ENCODE data around the gene TSSK3.
"Not testable (repeated sequence)": the region's sequence is repeated elsewhere in the genome, so short reads cannot be mapped to it uniquely, and the experiment has no call there.

TSSK3 gene

DNA sequence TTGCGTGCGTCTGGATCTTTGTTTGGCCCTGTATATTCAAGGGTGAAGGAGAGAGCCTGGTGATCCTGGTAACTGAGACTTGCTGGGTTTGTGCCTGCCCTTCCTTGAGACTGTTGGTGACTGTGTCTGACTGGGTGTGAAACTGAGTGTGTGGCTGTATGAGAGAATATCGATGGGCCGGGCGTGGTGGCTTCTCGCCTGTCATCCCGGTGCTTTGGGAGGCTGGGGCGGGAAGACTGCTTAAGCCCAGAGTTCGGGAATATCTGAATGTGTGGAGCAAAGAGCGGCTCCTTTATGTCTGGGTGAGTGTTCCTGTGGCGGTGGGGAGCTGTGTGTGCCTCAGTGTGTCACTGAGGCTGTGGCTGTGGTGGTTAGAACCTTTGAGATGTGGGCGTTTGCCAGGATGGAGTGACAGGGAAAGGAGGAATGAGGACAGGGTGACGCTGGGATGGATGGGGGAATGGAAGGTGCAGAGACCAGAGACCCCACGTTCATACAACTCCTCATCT is 23.6 kb upstream of the TSSK3 start:
- DNase-seq (ENCODE audit: low read depth in 2 of 2), result no peak

DNA sequence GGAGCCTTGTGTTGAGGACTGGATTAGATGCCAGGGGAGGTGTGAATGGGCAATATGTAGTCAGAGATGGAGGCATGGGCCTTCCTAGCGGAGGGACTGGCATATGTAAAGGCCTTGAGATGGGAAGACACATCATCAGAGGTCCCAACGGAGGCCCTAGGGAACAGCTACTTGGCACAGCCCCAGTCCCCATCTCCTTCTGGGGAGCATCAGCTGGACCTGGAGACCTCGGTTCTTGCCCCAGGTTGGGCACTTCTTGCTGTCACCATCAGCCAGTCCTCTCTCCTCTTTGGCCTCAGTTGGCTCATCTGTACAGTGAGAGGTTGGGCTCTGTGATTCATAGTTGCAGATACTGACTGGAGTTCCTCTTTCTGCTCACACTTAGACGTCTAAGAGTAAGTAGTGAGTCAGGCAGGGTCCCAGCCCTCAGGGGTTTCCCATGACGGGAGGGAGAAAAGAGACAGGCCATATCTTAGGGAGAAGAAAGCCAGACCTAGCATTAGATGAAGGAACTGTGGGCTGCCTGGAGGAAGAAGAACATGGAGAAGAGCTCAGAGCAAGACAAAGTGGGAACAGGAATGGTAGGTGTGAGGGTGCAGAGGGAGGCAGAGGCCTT is 22.9 kb upstream of the TSSK3 start:
- no peak for DNase-seq (ENCODE audit: low read depth in 2 of 2)

DNA sequence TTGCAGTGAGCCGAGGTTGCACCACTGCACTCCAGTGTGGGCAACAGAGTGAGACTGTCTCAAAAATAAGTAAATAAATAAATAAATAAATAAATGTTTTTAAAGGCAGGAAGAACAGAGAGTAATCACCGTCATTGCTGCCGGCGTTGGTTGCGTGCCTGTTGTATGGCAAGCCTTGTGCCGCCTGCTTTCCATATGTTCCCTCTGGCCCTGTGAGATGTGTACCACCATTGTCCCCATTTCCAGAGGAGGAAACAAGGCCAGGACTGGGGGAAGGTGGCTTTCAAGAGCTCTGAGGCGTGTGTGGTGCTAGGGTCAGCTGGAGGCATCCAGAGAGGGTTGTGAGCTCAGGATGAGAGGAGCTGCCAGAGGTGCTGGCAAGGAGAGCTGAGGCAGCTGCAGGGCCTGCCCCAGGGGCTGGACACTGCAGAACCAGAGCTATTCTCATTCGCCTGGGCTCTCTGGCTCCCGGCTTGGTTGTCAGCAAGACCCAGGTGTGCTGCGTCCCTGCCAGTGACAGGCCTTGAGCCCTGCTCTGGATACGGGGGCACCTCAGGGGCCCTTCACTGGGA is 21.1 kb upstream of the TSSK3 start:
- DNase-seq (ENCODE audit: low read depth in 2 of 2), result no peak

- no peak for DNase-seq (ENCODE audit: low read depth in 2 of 2)
These were observed 20.4 kb upstream of the TSSK3 start for GRCh38 chr1:32341971-32342370.

DNA sequence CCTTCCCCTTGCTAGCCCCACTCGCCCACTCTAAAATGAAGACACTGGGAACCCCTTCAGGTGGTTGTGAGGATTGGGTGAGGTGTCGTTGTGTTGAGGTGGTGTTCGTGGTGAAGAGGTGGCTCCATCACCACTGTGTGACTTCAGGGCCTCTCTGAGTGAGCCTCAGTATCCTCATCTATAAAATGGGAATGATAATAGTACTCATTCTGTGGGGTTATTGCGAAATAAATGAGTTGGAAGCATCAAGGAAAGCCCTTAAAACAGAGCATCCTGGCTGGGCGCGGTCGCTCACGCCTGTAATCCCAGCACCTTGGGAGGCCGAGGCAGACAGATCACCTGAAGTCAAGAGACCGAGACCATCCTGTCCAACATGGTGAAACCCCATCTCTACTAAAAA is 19.6 kb upstream of the TSSK3 start:
- DNase-seq (ENCODE audit: low read depth in 2 of 2), result no peak

GRCh38 chr1:32345289-32345827 is 17.0 kb upstream of the TSSK3 start:
- DNase-seq (ENCODE audit: low read depth in 2 of 2), result no peak

DNA sequence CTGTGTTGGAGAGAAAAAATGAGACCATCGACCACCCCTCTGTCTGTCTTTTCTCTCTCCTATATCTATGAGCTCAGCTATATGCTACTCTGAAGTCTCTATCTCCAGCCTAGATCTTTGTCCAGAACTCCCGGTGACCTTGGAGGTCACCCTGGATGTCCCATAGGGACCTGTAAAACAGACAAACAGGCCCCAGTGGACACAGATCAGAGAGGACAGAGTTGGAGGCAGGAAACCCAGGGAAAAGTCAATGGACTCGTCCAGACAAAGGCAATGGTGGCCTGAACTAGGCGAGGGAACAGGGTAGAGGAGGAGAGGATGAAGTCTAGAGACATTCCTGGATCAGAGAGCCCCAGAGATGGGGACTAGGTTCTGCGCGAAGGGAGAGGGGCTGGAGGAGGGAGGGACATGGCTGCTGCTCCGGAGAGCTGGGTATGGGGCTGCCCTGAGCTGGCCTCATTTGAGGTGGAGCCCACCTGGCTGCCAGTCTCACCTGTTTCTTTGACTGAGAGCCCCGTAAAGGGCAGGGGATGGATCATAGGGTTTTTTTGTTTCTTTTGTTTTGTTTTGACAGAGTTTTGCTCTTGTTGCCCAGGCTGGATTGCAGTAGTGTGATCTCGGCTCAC is 15.7 kb upstream of the TSSK3 start:
- DNase-seq (ENCODE audit: low read depth in 2 of 2), result no peak

DNA sequence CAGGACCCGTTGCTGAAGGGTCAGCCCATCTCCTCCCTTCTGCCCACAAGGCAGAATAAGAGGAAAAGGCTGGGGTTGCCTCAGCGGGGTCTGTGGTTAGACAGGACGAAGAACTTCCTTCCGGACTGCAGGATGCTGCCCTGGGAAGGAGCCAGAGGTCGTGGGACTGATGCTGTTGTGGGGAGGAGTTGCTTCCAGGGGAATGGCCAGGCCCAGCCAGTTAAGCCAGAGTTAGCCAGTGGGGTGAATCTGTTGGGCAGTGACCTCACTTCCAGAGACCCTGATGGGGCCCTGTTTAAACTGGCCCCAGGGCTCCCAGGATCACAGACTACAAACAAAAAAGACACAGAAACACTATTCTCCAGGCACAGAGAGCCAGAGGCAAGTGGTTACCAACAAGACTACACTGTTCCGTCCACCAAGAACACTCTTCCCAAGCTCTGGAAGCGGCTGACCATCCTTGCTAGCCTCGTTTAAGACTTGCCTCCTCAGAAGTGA is 13.1 kb upstream of the TSSK3 start:
- DNase-seq (ENCODE audit: low read depth in 2 of 2), result no peak

DNA sequence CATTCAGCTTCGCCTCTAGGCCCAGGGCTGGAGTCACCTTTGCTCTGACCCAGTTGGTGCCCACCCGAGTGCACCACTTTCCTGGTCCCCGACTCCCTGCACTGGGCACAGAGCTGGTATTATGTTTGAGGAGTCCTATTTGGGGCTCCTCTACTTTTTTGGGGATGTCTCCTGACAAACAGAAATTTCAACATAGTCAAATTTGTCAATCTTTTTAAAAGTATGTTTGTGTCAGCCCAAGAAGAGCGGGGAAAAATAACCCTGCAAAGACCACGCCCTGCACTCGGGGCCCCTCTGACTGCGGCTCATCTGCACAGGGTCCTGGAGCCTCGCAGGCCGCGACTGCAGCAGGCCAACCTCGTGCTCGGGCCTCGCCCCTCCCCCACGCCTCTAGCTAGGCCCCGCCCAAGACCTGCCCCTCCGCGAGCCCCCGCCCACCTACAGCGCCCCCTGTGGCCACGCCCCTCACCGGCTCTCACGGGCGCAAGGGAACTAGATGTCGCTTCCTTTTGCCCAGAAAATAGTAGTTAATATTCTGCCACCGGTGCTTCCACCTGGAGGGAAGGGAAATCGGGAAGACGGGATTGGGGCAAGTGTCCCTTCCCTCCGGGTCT is 11.4 kb upstream of the TSSK3 start:
- peak; percentile 55 to 69 for DNase-seq (ENCODE audit: low read depth in 2 of 2)

GRCh38 chr1:32351399-32352238 is 10.7 kb upstream of the TSSK3 start:
- peak; percentile 84 for DNase-seq (ENCODE audit: low read depth in 2 of 2)

GRCh38 chr1:32352239-32352745 is 10.0 kb upstream of the TSSK3 start:
- DNase-seq (ENCODE audit: low read depth in 2 of 2), result no peak

GRCh38 chr1:32352831-32353383 is 9.4 kb upstream of the TSSK3 start:
- no peak for DNase-seq (ENCODE audit: low read depth in 2 of 2)

GRCh38 chr1:32353431-32353830 is 8.9 kb upstream of the TSSK3 start:
- no peak for DNase-seq (ENCODE audit: low read depth in 2 of 2)

GRCh38 chr1:32353886-32354570 is 8.3 kb upstream of the TSSK3 start:
- DNase-seq (ENCODE audit: low read depth in 2 of 2), result no peak

DNA sequence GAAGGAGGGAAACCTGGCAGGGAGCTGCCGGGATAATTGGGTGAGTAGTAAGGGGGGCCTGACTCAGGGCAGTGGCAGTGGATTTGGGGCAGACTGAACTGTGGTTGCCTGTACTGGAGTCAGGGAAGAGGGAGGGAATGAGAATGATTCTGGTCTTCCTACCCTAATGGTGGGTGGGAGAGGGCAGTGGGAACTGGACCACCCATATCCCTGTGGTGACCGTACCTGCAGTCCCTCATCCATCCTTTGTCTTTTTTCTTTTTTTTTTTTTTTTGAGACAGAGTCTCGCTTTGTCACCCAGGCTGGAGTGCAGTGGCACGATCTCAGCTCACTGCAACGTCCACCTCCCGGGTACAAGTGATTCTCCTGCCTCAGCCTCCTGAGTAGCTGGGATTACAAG is 6.6 kb upstream of the TSSK3 start:
- not testable (repeated sequence) for DNase-seq (ENCODE audit: low read depth in 2 of 2)

DNA sequence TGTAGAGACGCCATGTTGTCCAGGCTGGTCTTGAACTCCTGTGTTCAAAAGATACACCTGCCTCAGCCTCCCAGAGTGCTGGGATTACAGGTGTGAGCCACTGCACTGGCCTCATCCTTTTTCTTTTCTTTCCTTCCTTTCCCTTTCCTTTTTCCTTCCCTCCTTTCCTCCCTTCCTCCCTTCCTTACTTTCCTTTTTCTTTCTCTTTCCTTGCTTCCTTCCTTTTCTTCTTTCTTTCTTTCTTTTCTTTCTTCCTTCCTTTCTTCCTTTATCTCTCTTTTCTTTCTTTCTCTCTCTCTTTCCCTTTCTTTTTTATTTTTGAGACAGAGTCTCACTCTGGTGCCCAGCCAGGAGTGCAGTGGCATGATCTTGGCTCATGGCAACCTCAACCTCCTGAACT is 5.9 kb upstream of the TSSK3 start:
- DNase-seq (ENCODE audit: low read depth in 2 of 2), result no peak

GRCh38 chr1:32357614-32358013 is 4.7 kb upstream of the TSSK3 start:
- DNase-seq (ENCODE audit: low read depth in 2 of 2), result no peak

GRCh38 chr1:32358435-32358834 is 3.9 kb upstream of the TSSK3 start:
- no peak for DNase-seq (ENCODE audit: low read depth in 2 of 2)

- no peak for DNase-seq (ENCODE audit: low read depth in 2 of 2)
These were observed 1.0 kb upstream of the TSSK3 start for GRCh38 chr1:32361308-32361673.

DNA sequence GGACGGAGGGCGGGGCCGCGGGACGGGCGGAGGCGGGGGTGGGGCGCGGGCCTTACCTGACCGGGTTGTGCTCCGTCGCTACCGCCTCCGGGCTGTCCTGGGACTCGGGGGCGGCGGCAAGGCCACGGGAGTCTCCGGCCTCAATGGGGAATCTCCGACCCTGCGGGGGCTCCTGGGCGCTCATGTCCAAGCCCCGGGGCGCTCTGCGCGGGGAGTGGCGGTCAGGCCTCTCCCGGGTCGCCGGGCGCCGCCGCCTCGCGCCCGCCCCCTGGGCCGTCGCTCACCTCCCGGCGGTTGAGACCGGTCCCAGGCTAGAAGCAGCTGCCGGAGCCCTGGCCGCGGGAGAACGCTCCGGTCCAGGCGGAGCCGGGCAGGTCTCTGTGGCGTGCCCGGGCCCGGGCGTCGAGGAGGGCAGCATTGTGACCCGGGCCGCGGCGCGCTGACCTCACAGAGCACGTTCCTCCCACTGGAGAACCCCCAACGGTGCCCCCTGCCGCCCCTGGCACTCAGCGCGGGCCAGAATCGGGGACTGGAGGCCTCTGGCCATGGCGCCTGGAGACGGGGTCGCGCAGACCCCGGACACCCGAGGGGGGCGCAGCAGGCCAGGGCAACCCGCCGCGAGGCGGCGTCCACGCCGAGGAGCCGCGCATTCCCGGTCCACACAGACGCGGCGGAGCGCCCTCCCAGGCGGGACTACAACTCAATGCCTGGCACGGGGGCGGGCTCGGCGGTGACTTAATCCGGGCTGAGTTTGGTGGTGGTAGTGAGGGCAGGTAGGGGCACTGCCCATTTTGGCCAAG is 465 bp upstream of the TSSK3 start:
- no peak for DNase-seq (ENCODE audit: low read depth in 2 of 2)

Data from stimulated activated CD8-positive, alpha-beta memory T cell treated with anti-CD3 and anti-CD28 coated beads, Interleukin-7, amount 100 ng/mL, for 4 hours (primary cell).